ENCODE data around the gene DHRS12. TPM values are rescaled to one million over a fixed set of nuclear protein-coding genes. Genes with fewer than 3 reads are reported as not detected.
A peak's percentile ranks its signal among the peaks of the same experiment; 100 is the strongest.

Gene DHRS12
- total and polyA plus RNA-seq, 7 experiments from 2014 or later = 6.7 to 27.1 (median 21.1) TPM

DNA sequence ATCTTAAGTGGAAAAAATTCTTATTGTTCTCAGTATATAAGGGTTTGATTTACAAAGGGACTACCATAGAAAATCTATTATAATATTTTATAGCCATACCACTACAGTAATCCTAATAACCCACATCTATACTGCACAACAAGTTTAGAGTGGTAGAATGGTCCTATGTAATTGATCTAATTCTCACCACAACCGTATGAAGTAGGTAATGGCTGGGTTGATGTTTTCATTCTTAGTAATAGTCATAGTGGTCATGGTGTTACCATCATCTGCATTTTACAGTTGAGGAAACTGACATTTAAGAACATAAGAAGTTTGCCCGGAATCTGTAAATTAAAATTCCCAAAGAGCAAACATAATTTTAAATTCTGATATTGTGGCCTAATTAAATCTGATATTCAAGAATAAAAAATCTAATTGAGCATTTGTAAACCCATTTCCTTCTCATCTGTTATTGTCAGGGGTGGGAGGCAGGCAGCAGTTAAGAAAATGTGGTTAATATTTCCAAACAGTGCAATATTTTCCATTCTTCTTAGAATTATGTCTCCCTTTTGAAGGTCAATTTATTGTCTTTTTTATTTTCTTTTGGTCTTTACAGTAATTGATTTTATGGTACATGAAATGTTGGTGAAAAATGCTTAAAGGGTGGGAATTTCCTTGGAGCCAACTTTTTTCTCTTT lies 65.6 kb downstream of the DHRS12 start:
- Mint-ChIP-seq H3K27ac (no peak overlapping the region), H3K9me3 (no peaks in the 10 kb centered on the region), H3K4me1 (peaks cover 0 to 13% (median 0%) of the 10 kb centered on the region in 7 donors), H3K4me3 (no peak overlapping the region), H3K27me3 (no peaks in the 10 kb centered on the region), H3K36me3 (peaks cover 19 to 63% (median 42%) of the 10 kb centered on the region in 5 donors)
- Histone ChIP-seq H3K4me1 (ENCODE audit: control insufficient read depth in 2 of 2, insufficient read depth in 2 of 2, low read length in 2 of 2) (no peaks in the 10 kb centered on the region), H3K4me3 (ENCODE audit: low read length) (no peak overlapping the region), H3K27me3 (ENCODE audit: control insufficient read depth in 2 of 2, insufficient read depth in 2 of 2, low read length in 2 of 2) (no peaks in the 10 kb centered on the region), H3K27ac (ENCODE audit: low read depth, low read length) (no peak overlapping the region), H3K9me3 (ENCODE audit: control insufficient read depth in 2 of 3, low read length in 3 of 3) (no peaks in the 10 kb centered on the region), H3K36me3 (ENCODE audit: control insufficient read depth in 2 of 3, insufficient read depth in 3 of 3, low read length in 3 of 3) (peaks cover 0 to 26% (median 0%) of the 10 kb centered on the region in 3 experiments)
- DNase-seq = no peak
- ChIA-PET POLR2A (no interaction called here), CTCF (no interaction called here)
- ATAC-seq = no peak
- intact Hi-C loops (cut with micrococcal nuclease) = no loop called here

DNA sequence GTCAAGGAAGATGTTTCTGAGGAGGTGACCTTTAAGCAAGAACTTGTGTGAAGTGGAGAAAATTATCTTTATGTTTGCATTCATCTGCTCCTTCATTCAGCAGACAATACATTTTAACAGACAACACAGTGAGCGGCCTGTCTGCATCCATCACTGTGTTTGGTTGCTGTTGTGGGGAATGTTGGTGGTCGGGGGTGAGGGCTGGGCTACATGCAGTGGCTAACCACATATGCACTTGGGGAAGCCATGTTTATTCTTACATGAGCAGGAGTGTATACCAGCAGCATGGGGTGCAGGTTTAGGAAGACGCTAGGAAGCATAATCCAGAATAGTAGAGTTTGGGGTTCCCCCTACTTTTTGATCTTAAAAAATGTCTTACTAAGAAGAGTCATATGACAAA lies 66.4 kb downstream of the DHRS12 start:
- intact Hi-C loops (cut with micrococcal nuclease) = no loop called here
- Mint-ChIP-seq H3K36me3 (peaks cover 16 to 60% (median 37%) of the 10 kb centered on the region in 5 donors), H3K27me3 (no peaks in the 10 kb centered on the region), H3K4me3 (no peak overlapping the region), H3K4me1 (peaks cover 0 to 13% (median 0%) of the 10 kb centered on the region in 7 donors), H3K9me3 (no peaks in the 10 kb centered on the region), H3K27ac (peak overlapping the region in 2 of 9 donors; percentile 27 to 79)
- Histone ChIP-seq H3K4me1 (ENCODE audit: control insufficient read depth in 2 of 2, insufficient read depth in 2 of 2, low read length in 2 of 2) (no peaks in the 10 kb centered on the region), H3K4me3 (ENCODE audit: low read length) (no peak overlapping the region), H3K36me3 (ENCODE audit: control insufficient read depth in 2 of 3, insufficient read depth in 3 of 3, low read length in 3 of 3) (peaks cover 0 to 26% (median 0%) of the 10 kb centered on the region in 3 experiments), H3K9me3 (ENCODE audit: control insufficient read depth in 2 of 3, low read length in 3 of 3) (no peaks in the 10 kb centered on the region), H3K27me3 (ENCODE audit: control insufficient read depth in 2 of 2, insufficient read depth in 2 of 2, low read length in 2 of 2) (no peaks in the 10 kb centered on the region), H3K27ac (ENCODE audit: low read depth, low read length) (no peak overlapping the region)
- ATAC-seq (no peak), DNase-seq (no peak)
- CTCF ChIA-PET = no interaction called here
- POLR2A ChIA-PET = no interaction called here

DNA sequence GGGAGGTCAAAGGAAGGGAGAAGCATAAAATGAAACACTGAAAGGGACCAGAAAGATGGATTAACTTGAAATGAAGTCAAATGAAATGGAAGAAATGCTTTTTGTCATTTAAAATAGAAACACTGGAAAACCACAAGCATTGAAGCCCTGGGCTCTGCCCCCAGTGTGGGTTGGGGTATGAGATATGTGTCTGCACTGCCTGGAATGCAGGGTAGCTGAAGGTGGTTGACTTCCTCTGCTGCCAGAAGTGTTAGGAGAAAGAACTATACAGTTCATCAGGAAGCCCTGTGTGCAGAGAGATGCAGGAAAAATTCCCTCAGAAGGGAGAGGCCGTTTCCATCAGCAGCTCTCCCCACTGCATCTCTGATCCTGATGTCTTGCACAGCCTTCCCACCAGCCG lies 69.2 kb downstream of the DHRS12 start:
- Mint-ChIP-seq H3K27ac (peak overlapping the region in 1 of 9 donors; percentile 34), H3K27me3 (no peaks in the 10 kb centered on the region), H3K9me3 (no peaks in the 10 kb centered on the region), H3K4me3 (no peak overlapping the region), H3K4me1 (peaks cover 0 to 13% (median 0%) of the 10 kb centered on the region in 7 donors), H3K36me3 (peaks cover 10 to 38% (median 23%) of the 10 kb centered on the region in 5 donors)
- CTCF ChIA-PET = no interaction called here
- no peak for DNase-seq
- Histone ChIP-seq H3K4me1 (ENCODE audit: control insufficient read depth in 2 of 2, insufficient read depth in 2 of 2, low read length in 2 of 2) (no peaks in the 10 kb centered on the region), H3K27ac (ENCODE audit: low read depth, low read length) (no peak overlapping the region), H3K36me3 (ENCODE audit: control insufficient read depth in 2 of 3, insufficient read depth in 3 of 3, low read length in 3 of 3) (peaks cover 0 to 17% (median 0%) of the 10 kb centered on the region in 3 experiments), H3K9me3 (ENCODE audit: control insufficient read depth in 2 of 3, low read length in 3 of 3) (no peaks in the 10 kb centered on the region), H3K4me3 (ENCODE audit: low read length) (no peak overlapping the region), H3K27me3 (ENCODE audit: control insufficient read depth in 2 of 2, insufficient read depth in 2 of 2, low read length in 2 of 2) (no peaks in the 10 kb centered on the region)
- intact Hi-C loops (cut with micrococcal nuclease) = no loop called here
- ATAC-seq = no peak
- POLR2A ChIA-PET = no interaction called here

DNA sequence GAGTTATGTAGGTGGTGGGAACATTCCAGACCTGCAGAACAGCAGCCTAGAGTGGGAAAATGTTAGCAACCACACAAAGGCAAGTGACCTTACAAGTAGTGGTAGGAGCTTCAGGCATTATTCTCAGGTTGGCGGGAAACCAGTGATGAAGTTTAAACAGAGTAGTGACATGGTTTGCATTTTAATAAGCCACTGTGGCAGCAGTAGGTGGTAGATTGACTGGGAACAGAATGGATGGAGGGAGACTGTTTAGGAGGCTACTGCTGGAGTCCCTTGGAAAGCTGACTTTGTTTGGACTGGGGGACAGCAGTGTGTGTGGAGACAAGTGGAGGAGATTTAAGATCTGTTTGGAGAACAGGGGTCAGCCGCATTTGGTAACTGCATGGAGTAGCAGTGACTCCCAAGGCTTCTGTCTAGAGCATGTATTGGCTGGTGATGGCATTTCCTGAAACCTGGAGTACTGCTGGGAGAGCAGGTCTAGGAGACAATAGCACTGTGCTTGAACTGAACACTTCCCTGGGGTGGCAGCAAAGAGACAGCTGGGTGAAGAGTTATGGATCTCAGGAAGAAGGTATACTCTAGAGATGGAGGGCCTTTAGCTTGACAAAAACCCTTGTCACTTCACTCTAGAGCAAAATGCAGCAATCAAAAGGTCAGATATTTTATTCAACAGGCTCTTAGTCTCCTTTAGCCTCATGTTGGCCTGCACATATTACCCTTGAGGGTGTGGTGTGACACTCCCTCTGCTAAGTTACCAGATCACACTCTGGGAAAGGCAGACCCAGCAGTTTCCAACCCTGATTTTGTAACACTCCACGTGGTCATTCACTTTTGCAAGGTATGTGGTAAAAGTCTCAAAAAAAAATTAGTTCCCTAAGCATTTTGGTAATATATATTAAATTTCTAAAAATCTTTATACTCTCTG lies 70.3 kb downstream of the DHRS12 start:
- DNase-seq (no peak), ATAC-seq (no peak)
- H3K4me3 Mint-ChIP-seq = no peak overlapping the region
- no peaks in the 10 kb centered on the region for H3K9me3 Mint-ChIP-seq
- H3K9me3 ChIP-seq (ENCODE audit: control insufficient read depth in 2 of 3, low read length in 3 of 3) = no peaks in the 10 kb centered on the region
- H3K4me1 Mint-ChIP-seq = peaks cover 0 to 9% (median 0%) of the 10 kb centered on the region in 7 donors
- no peak overlapping the region for H3K4me3 ChIP-seq (ENCODE audit: low read length)
- no peak overlapping the region for H3K27ac Mint-ChIP-seq
- ChIA-PET CTCF (no interaction called here), POLR2A (interaction anchor here (1.0 kb wide), 1 partner anchor 11 kb away, joined by 4 read pairs; no protein-coding TSS in a partner anchor)
- no peaks in the 10 kb centered on the region for H3K27me3 Mint-ChIP-seq
- intact Hi-C loops (cut with micrococcal nuclease) = no loop called here
- H3K4me1 ChIP-seq (ENCODE audit: control insufficient read depth in 2 of 2, insufficient read depth in 2 of 2, low read length in 2 of 2) = no peaks in the 10 kb centered on the region
- H3K27me3 ChIP-seq (ENCODE audit: control insufficient read depth in 2 of 2, insufficient read depth in 2 of 2, low read length in 2 of 2) = no peaks in the 10 kb centered on the region
- peaks cover 0 to 27% (median 12%) of the 10 kb centered on the region in 5 donors for H3K36me3 Mint-ChIP-seq
- H3K27ac ChIP-seq (ENCODE audit: low read depth, low read length) = no peak overlapping the region
- H3K36me3 ChIP-seq (ENCODE audit: control insufficient read depth in 2 of 3, insufficient read depth in 3 of 3, low read length in 3 of 3) = peaks cover 0 to 12% (median 0%) of the 10 kb centered on the region in 3 experiments

DNA sequence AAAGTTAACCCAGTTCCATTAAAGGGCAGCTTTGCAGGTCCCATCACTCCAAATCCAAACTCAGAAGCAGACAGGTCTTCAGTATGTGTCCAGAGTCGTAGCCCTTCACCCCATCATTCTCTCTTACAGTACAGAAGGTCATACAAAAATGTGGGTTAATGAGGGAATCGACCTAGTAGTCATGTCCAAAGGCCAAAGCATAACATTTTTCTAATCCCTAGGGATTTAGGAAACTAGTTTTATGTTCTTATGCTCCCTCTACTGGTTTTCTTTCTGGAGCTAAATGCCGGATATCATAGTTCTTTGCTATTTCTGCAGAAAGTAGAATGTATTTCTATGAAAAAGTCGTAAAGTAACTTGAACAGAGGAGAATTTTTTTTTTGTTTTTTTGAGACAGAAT lies 72.2 kb downstream of the DHRS12 start:
- H3K4me1 Mint-ChIP-seq = peaks cover 0 to 5% (median 0%) of the 10 kb centered on the region in 7 donors

DNA sequence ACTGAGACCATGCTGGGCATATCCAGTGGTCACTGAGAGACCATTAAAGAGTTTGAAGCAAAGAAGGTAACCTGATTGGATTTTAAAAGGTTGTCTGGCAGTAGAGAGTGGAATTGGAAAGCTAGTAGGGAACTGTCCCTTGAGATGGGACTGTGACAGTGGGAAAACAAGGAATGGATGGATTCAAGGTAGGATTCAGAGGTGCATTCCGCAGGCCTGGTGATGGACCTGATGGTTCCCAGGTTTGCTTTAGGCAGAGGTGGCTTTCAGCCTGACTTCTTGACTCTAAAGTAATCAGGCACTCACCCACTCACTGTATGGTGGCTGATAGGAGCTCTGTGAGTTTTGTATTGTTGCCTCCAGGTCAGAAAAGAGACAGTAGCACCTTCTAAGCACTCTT lies 73.0 kb downstream of the DHRS12 start:
- no peaks in the 10 kb centered on the region for H3K4me1 ChIP-seq (ENCODE audit: control insufficient read depth in 2 of 2, insufficient read depth in 2 of 2, low read length in 2 of 2)
- no peak overlapping the region for H3K4me3 ChIP-seq (ENCODE audit: low read length)
- H3K36me3 Mint-ChIP-seq = peaks cover 4 to 41% (median 25%) of the 10 kb centered on the region in 5 donors
- peaks cover 0 to 5% (median 0%) of the 10 kb centered on the region in 7 donors for H3K4me1 Mint-ChIP-seq
- H3K27me3 ChIP-seq (ENCODE audit: control insufficient read depth in 2 of 2, insufficient read depth in 2 of 2, low read length in 2 of 2) = no peaks in the 10 kb centered on the region
- no peak overlapping the region for H3K27ac ChIP-seq (ENCODE audit: low read depth, low read length)
- no peaks in the 10 kb centered on the region for H3K27me3 Mint-ChIP-seq
- no peak overlapping the region for H3K27ac Mint-ChIP-seq
- no peak for ATAC-seq
- no peak overlapping the region for H3K4me3 Mint-ChIP-seq
- H3K9me3 Mint-ChIP-seq = no peaks in the 10 kb centered on the region
- peaks cover 0 to 12% (median 0%) of the 10 kb centered on the region in 3 experiments for H3K36me3 ChIP-seq (ENCODE audit: control insufficient read depth in 2 of 3, insufficient read depth in 3 of 3, low read length in 3 of 3)
- POLR2A ChIA-PET = interaction anchor here (0.9 kb wide), 1 partner anchor 9 kb away, joined by 3 read pairs; no protein-coding TSS in a partner anchor
- no peaks in the 10 kb centered on the region for H3K9me3 ChIP-seq (ENCODE audit: control insufficient read depth in 2 of 3, low read length in 3 of 3)
- DNase-seq = no peak
- CTCF ChIA-PET = no interaction called here
- intact Hi-C loops (cut with micrococcal nuclease) = no loop called here

More for the DNA sequence above, 72.2 kb downstream of the DHRS12 start:
- Mint-ChIP-seq H3K4me3 (no peak overlapping the region), H3K27ac (peak overlapping the region in 2 of 9 donors; percentile 7 to 40), H3K27me3 (no peaks in the 10 kb centered on the region), H3K9me3 (no peaks in the 10 kb centered on the region), H3K36me3 (peaks cover 0 to 36% (median 19%) of the 10 kb centered on the region in 5 donors)
- Histone ChIP-seq H3K4me1 (ENCODE audit: control insufficient read depth in 2 of 2, insufficient read depth in 2 of 2, low read length in 2 of 2) (no peaks in the 10 kb centered on the region), H3K27me3 (ENCODE audit: control insufficient read depth in 2 of 2, insufficient read depth in 2 of 2, low read length in 2 of 2) (no peaks in the 10 kb centered on the region), H3K9me3 (ENCODE audit: control insufficient read depth in 2 of 3, low read length in 3 of 3) (no peaks in the 10 kb centered on the region), H3K4me3 (ENCODE audit: low read length) (no peak overlapping the region), H3K36me3 (ENCODE audit: control insufficient read depth in 2 of 3, insufficient read depth in 3 of 3, low read length in 3 of 3) (peaks cover 0 to 12% (median 0%) of the 10 kb centered on the region in 3 experiments), H3K27ac (ENCODE audit: low read depth, low read length) (no peak overlapping the region)
- ChIA-PET POLR2A (interaction anchor here (0.9 kb wide), 1 partner anchor 8 kb away, joined by 3 read pairs; no protein-coding TSS in a partner anchor), CTCF (no interaction called here)
- DNase-seq = no peak
- intact Hi-C loops (cut with micrococcal nuclease) = no loop called here
- ATAC-seq = no peak
